T-helper 1 cell treated with Interleukin-12 subunit alpha and Interleukin-12 subunit beta and Interleukin-4 antibody, amounts not matched to agents 30 μg/mL and 1 μg/mL, for 36 hours (primary cell): ENCODE results near the gene TRPM8.

Experiments
- H3K27ac Mint-ChIP-seq: one replicate; pipeline ENCODE4 v1.8.0; 2021; ENCODE audit warnings: mild to moderate bottlenecking, mixed read lengths
- H3K27me3 Mint-ChIP-seq: one replicate; pipeline ENCODE4 v1.8.0; 2021; ENCODE audit warnings: low read depth, mixed read lengths
- H3K36me3 Mint-ChIP-seq: one replicate; pipeline ENCODE4 v1.8.0; 2021; ENCODE audit warnings: low read depth, mixed read lengths
- H3K4me1 Mint-ChIP-seq: one replicate; pipeline ENCODE4 v1.8.0; 2021; ENCODE audit warnings: low read depth, mixed read lengths
- H3K4me3 Mint-ChIP-seq: one replicate; pipeline ENCODE4 v1.8.0; 2021; ENCODE audit warnings: mild to moderate bottlenecking, moderate library complexity, mixed read lengths
- H3K9me3 Mint-ChIP-seq: one replicate; pipeline ENCODE4 v1.8.0; 2021; ENCODE audit warnings: mixed read lengths

The TRPM8 gene

DNA sequence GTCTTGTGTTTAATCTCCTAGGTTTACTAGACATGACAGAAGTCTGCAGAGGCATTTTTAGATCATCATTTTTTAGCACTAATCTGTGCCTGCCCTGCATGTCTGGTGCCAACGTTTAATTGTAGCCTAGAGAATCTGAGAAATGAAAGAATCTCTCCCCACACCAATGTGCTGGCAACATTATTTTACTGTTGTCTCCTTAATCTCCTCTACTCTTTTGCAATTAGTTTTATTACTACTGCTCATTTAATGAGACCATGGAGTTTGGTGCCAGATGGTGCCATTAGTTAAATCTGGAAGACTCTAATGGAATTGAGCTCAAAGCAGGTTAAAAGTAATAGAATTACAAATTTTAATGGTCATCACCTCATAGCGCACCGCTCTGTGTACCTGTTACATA lies 129.3 kb downstream of the TRPM8 start:
- Mint-ChIP-seq H3K27ac (no peak overlapping the region), H3K4me3 (no peak overlapping the region), H3K27me3 (peaks cover 56% of the 10 kb centered on the region), H3K36me3 (no peaks in the 10 kb centered on the region), H3K9me3 (no peaks in the 10 kb centered on the region), H3K4me1 (peaks cover under 1% of the 10 kb centered on the region)

DNA sequence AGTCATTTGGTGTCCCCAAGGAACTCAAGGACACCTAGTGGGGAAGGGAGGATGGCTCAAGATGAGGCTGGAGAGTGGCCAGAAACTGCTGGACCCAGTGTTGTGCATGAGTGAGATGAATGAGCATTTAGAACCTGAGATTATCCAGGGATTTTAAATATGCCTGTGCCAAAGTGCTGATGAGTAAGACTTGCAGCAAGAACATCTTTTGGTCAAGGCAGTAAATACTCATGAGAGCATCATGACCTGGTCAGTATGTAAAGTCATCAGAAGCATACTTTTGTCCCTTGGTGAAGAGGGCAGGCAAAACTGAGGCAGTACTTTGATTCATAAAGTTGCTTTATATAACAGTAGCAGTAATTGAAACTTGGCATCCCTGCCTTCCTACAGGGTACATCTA lies 130.2 kb downstream of the TRPM8 start:
- H3K4me3 Mint-ChIP-seq, result no peak overlapping the region
- peaks cover 54% of the 10 kb centered on the region for H3K27me3 Mint-ChIP-seq
- no peaks in the 10 kb centered on the region for H3K9me3 Mint-ChIP-seq
- H3K27ac Mint-ChIP-seq, result no peak overlapping the region
- H3K36me3 Mint-ChIP-seq, result no peaks in the 10 kb centered on the region
- peaks cover 2% of the 10 kb centered on the region for H3K4me1 Mint-ChIP-seq

DNA sequence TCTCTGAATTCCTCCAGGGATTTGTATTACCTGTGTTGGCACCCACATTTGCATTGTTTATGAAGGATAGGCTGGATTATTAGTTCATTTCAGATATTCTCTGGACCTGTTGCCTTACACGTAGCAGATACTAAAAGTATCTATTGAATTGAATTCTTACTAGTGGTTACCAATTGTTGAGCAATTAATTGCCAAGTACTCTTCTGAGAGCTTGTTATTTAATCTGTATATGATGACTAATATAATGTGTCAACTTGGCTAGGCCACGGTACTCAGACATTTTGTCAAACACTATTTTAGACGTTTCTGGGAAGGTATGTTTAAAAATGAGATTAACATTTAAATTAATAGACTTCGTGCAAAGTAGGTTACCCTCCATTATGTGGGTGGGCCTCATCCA lies 130.9 kb downstream of the TRPM8 start:
- no peaks in the 10 kb centered on the region for H3K36me3 Mint-ChIP-seq
- no peak overlapping the region for H3K4me3 Mint-ChIP-seq
- no peaks in the 10 kb centered on the region for H3K9me3 Mint-ChIP-seq
- peaks cover 2% of the 10 kb centered on the region for H3K4me1 Mint-ChIP-seq
- H3K27ac Mint-ChIP-seq, result no peak overlapping the region
- H3K27me3 Mint-ChIP-seq, result peaks cover 57% of the 10 kb centered on the region

DNA sequence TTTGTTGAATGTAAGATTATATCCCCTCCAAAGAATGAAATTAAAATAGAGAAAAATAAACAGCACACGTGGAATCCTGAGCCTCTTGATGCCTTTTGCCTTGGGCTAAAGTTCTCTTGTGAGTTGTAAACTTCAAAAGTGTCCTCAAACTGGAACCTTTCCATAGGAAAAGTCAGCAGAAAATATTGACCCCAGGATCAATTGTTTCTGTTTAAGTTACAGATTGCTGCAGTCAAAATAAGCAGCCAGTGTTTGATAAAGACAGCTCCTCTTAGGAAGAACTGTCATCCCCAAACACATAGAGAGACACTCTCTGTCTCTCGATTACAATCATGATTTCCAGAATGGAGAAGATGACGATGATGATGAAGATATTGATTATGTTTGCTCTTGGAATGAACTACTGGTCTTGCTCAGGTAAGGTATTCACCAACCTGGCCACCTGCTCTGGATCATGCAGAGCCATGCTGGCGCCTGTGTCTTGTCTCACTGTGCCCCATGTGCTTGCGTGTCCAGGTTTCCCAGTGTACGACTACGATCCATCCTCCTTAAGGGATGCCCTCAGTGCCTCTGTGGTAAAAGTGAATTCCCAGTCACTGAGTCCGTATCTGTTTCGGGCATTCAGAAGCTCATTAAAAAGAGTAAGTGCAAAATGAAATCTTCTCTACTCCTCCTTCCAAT lies 133.4 kb downstream of the TRPM8 start, which contains the start of gene SPP2:
Gene SPP2, plus strand, starts transcription at position 248 of the 681 bp plus-strand sequence. Its CDS starts 85 bp downstream, at position 333.
- H3K4me1 Mint-ChIP-seq, result peaks cover 2% of the 10 kb centered on the region
- H3K9me3 Mint-ChIP-seq, result no peaks in the 10 kb centered on the region
- no peak within 1 kb of the TSS for H3K27ac Mint-ChIP-seq
- H3K27me3 Mint-ChIP-seq, result peaks cover 50% of the 10 kb centered on the region
- no peak within 1 kb of the TSS for H3K4me3 Mint-ChIP-seq
- H3K36me3 Mint-ChIP-seq, result no peaks in the 10 kb centered on the region

DNA sequence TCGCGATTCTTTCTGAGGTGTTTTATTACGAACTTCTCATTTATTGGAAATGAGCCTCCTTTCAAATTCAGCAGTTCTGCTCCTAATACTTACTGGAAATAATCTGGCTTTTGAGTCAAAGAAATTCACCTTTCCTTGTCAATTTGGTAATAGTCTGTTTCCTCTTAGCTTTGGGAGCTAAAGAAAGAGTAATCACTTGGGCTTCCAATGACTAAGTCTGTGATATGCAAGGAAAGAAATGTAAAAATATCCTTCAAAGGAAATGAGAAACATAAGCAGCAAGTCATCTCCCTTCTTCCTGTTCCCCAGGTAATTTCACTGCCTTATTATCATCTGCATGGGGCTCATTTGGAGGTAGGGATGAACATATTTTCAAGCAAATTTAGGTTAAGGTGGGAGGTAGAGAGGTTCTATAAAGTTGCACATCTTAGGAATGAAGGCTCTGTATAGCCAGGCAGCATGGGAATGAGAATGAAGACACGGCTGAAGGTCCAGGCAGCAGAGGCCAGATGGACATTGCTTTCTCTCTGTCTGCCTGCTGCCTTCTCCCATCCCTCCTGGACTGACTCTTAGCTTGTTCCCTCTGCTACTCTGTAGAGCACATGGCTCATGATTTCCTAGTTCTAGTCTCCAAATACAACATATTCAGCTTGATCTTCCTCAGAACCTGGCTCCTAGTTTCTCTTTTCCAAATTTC lies 134.3 kb downstream of the TRPM8 start:
- H3K27ac Mint-ChIP-seq, result no peak overlapping the region
- no peak overlapping the region for H3K4me3 Mint-ChIP-seq
- peaks cover 53% of the 10 kb centered on the region for H3K27me3 Mint-ChIP-seq
- H3K9me3 Mint-ChIP-seq, result no peaks in the 10 kb centered on the region
- H3K4me1 Mint-ChIP-seq, result peaks cover 2% of the 10 kb centered on the region
- H3K36me3 Mint-ChIP-seq, result no peaks in the 10 kb centered on the region

DNA sequence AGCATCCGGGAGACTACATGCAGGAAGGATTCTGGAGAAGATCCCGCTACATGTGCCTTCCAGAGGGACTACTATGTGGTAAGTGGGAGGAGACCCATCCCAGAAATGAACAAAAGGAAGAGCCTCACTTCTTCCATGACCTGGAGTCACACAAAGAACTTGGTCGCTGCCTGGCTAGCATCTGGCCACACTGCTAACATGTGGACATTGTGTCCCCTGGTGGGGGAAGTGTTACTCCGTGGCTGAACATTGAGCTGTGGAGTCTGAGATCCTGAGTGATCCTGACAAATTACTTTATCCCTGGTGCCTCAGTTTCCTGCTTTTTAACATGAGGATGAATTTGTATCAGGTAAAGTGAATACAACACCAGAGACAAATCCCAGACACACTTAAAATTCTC lies 141.7 kb downstream of the TRPM8 start:
- Mint-ChIP-seq H3K27me3 (peaks cover 50% of the 10 kb centered on the region), H3K9me3 (no peaks in the 10 kb centered on the region), H3K27ac (no peak overlapping the region), H3K4me1 (no peaks in the 10 kb centered on the region), H3K36me3 (no peaks in the 10 kb centered on the region), H3K4me3 (no peak overlapping the region)

DNA sequence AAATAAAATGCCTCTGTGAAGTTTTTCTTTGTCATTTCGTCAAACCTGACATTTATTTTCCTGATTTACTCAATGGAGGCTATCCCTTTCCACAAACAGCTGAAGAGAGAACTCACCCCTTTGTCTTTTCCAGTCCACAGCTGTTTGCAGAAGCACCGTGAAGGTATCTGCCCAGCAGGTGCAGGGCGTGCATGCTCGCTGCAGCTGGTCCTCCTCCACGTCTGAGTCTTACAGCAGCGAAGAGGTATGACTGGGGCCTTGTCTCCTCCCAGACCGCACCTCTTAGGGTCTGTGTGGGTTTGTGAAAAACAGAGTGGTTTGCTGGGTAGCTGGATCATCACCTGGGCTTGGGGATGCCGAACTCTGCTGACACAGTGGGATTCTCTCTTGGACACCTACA lies 143.1 kb downstream of the TRPM8 start:
- H3K27ac Mint-ChIP-seq, result no peak overlapping the region
- H3K4me1 Mint-ChIP-seq, result peaks cover 2% of the 10 kb centered on the region
- H3K36me3 Mint-ChIP-seq, result no peaks in the 10 kb centered on the region
- peaks cover 47% of the 10 kb centered on the region for H3K27me3 Mint-ChIP-seq
- H3K4me3 Mint-ChIP-seq, result no peak overlapping the region
- H3K9me3 Mint-ChIP-seq, result no peaks in the 10 kb centered on the region

DNA sequence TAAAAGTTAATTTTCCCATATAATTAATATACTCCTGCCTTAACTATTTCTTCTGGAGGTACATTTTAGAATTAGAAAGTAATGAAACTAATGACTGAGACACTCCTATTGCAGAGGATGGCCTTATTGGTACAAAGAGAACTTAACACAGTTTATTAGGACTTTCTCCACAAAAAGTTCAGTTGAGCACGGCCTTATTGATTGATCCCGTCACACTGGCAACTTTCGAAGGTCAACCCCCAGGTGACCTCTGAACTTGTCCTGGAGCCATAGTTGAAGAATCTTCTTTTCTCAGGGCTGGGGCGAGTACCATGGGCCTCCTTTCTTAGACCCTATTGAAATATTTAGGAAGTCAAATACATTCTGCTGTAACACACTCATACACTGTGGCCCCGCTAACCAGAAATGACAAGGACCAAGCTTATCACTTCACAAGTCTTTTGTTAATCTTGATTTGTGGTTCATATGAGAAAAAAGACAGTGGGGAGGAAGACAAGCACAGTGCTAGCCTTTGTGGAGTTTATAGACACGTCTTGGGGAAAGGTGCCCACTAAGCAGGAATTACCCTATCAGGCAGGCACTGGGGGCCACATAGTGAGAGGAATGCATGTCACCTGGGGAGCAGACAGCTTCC lies 144.6 kb downstream of the TRPM8 start:
- Mint-ChIP-seq H3K4me3 (no peak overlapping the region), H3K27ac (no peak overlapping the region), H3K4me1 (peaks cover 2% of the 10 kb centered on the region), H3K9me3 (no peaks in the 10 kb centered on the region), H3K27me3 (peaks cover 48% of the 10 kb centered on the region), H3K36me3 (no peaks in the 10 kb centered on the region)

DNA sequence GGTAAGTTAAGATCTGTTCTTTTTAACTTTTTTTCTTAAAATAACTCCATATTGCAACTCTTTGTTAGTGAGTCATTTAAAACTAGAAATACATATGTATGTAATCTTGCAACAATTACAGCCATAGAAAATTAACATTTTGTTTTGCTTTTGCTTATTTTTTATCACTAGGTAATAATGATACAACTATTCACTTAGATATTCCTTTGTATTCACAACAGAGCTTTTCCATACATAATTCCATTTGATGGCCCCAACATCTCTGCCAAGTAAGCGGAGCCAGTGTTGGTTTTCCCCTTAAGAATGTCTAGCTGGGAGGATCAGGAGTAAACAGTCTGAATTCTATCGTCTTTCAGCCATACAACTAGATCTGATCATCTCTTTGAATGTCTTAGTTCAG lies 149.4 kb downstream of the TRPM8 start:
- Mint-ChIP-seq H3K27me3 (peaks cover 38% of the 10 kb centered on the region), H3K27ac (no peak overlapping the region), H3K36me3 (peaks cover 2% of the 10 kb centered on the region), H3K4me3 (no peak overlapping the region), H3K4me1 (peaks cover 2% of the 10 kb centered on the region), H3K9me3 (peaks cover 12% of the 10 kb centered on the region)
